GM12864 (cell line): ENCODE data around the gene LHPP.

ENCODE experiments used
- DNase-seq: peaks from one replicate; pipeline ENCODE4 v3.0.0-alpha.2; 2011; ENCODE audit warnings: low read depth
- H3K4me3 ChIP-seq: 2 replicates; pipeline ENCODE4 v1.5.1; 2011; ENCODE audit warnings: mild to moderate bottlenecking, low read depth, low read length, control low read depth
- CTCF ChIP-seq: IDR thresholded peaks from 2 replicates; pipeline ENCODE4 v1.5.1; 2011; ENCODE audit warnings: low read depth, mild to moderate bottlenecking, moderate library complexity, low read length, control low read depth, inconsistent platforms; ENCODE audit errors: missing control alignments

LHPP gene

GRCh38 chr10:124653811-124654651, 192.4 kb downstream of the LHPP start:
- DNase-seq: no peak
- no peak for TF ChIP-seq CTCF
- H3K4me3 ChIP-seq: no peak overlapping the region

- no peak for TF ChIP-seq CTCF
- no peak overlapping the region for H3K4me3 ChIP-seq
- no peak for DNase-seq
Observed at GRCh38 chr10:124654686-124655085, 193.1 kb downstream of the LHPP start.

DNA sequence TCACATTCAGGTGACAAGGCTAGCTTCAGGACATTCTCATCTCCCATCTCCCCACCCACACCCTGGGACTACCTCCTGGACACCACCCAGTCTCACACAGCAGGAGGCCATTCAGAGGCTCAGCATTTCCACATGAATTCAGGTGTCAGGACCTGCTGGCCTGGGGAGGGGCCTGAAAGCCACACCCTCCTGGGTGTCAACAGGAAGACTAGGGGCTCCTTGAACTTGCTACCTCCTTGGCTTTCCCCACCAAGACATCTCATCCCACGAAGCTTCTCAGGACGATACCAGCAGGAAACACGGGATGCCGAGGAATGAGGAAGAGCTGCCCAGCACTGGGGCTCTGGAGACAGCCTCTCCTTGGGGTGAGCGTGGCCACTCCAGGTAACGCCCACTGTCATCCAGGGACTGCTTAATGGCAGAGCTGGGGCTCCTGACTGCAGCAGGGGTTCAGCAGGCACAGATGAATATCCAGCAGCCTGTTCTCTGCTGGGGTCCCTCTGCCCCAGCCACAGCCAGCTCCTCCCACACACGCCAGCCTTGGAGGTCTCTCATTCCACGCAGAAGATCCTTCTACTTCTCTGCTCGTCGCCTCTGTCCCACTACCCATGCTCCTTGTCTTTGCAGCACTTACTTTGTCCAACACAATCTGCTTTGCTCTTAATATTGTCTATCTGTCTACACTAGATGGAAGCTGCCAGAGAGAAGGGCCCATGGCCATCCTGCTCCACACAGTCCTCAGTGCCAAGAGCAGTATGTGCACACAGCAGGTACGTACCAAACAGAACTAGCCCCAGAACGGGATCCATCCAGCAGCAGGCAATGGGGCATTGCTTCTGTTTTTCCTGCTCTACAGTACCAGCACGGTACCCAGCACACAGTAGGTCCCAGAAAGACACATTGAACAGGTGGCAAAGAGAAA, 193.8 kb downstream of the LHPP start:
- DNase-seq: no peak
- no peak overlapping the region for H3K4me3 ChIP-seq
- TF ChIP-seq CTCF: no peak

GRCh38 chr10:124656113-124656490, 194.5 kb downstream of the LHPP start:
- no peak overlapping the region for H3K4me3 ChIP-seq
- TF ChIP-seq CTCF: no peak
- no peak for DNase-seq

DNA sequence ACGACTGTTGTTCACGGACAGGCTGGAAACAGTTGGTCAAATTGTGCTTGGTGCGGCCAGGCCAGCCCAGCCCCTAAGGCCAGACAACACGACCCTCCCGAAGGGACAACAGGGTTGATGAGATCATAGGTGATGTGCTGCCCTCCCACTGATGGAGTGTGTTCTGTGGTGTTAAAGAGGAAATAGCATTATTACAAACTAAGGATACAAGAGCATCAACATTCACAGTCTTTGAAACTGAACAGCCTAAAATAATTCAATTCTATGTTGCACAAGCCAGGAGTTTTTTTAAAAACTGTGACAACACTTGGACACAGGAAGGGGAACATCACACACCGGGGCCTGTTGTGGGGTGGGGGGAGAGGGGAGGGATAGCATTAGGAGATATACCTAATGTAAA, 194.9 kb downstream of the LHPP start:
- DNase-seq: no peak
- H3K4me3 ChIP-seq: no peak overlapping the region
- no peak for TF ChIP-seq CTCF

DNA sequence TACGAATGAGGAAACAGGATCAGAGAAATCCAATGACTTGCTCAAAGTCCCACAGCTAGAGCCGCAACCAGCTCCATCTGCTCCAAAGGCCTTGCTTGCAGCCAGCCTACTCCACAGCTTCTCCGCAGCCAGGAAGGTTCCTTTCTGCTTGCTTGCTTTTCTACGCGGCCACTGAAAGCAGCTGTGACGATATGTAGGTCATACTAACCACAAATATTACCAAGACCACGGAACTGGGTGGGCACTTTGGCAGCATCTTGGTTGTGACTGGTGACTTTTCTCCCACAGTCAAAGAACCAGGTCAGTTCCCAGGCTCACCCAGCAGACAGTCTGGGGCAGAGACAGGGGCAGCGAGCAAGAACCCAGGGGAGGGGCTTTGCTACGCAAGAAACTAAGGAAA, 196.2 kb downstream of the LHPP start:
- H3K4me3 ChIP-seq: no peak overlapping the region
- TF ChIP-seq CTCF: no peak
- DNase-seq: no peak
